Tibial nerve (tissue), 4 donors: Measurements from ENCODE around the gene TMEM178B.

Source experiments
- CTCF ChIP-seq, 5 experiments: fragments of 200-600 bp in 3 of 5; fragments of 450-650 bp in 2 of 5; sonication (generic) in 3 of 5; IDR thresholded peaks; one replicate each; pipeline ENCODE4 v1.5.1; 2016 to 2019; ENCODE audit warnings: antibody characterized with exemption in 5 of 5, mild to moderate bottlenecking in 3 of 5, moderate library complexity in 2 of 5
- EP300 ChIP-seq, 2 donors: sonication (generic); formaldehyde crosslinking; IDR thresholded peaks; one replicate each; pipeline ENCODE4 v1.6.1; 2017; ENCODE audit warnings: antibody characterized with exemption in 2 of 2, mild to moderate bottlenecking in 1 of 2
- POLR2A ChIP-seq, 2 donors: fragments of 450-650 bp; IDR thresholded peaks; one replicate each; pipeline ENCODE4 v1.6.1; 2017; ENCODE audit warnings: antibody characterized with exemption in 2 of 2, mild to moderate bottlenecking in 2 of 2, moderate library complexity in 2 of 2

GRCh38 chr7:141441837-141442627 is 368.2 kb downstream of the TMEM178B start:
- no peak for TF ChIP-seq CTCF (IDR thresholded peaks at IDR 0.05)
- no peak for TF ChIP-seq EP300 (IDR thresholded peaks at IDR 0.05)
- no peak for TF ChIP-seq POLR2A (IDR thresholded peaks at IDR 0.05)
